A673 (cell line): ENCODE results near the gene IPO13. TPM values are rescaled to one million over a fixed set of nuclear protein-coding genes. Genes with fewer than 3 reads are reported as not detected.
A peak's percentile ranks its signal among the peaks of the same experiment; 100 is the strongest.

Experiments
- BruUV-seq: library from RNA; stranded (reverse); fragments of 400-500 nt; replicated peaks from 2 replicates; lab custom pipeline; 2021; lab: Mats Ljungman, UMichigan
- CTCF ChIA-PET: fragments of 300-600 bp; sonication (Branson Sonifier 250); formaldehyde crosslinking; loops from one replicate; lab custom pipeline; 2022; ENCODE audit warnings: antibody characterized with exemption; lab: Charles Lee
- POLR2A ChIA-PET: fragments of 300-600 bp; sonication (Branson Sonifier 250); formaldehyde crosslinking; loops from one replicate; lab custom pipeline; 2022; ENCODE audit warnings: antibody characterized with exemption; ENCODE audit not compliant: low non-redundant PET; lab: Charles Lee
- DNase-seq: peaks from one replicate; pipeline ENCODE4 v3.0.0-alpha.2; 2015; ENCODE audit warnings: low spot score
- H3K27ac ChIP-seq: fragments of 200-600 bp; sonication (generic); 2 replicates; pipeline ENCODE4 v1.5.1; 2016; ENCODE audit warnings: mixed run types, low read depth, mild to moderate bottlenecking, mixed read lengths, antibody characterized with exemption, low read length; ENCODE audit not compliant: poor library complexity, severe bottlenecking
- H3K27me3 ChIP-seq: fragments of 200-600 bp; sonication (generic); replicated peaks from 2 replicates; pipeline ENCODE4 v1.6.1; 2017; ENCODE audit warnings: mixed run types, low read depth, mild to moderate bottlenecking, mixed read lengths, antibody characterized with exemption, low read length; ENCODE audit not compliant: insufficient read depth, poor library complexity
- H3K36me3 ChIP-seq: fragments of 200-600 bp; sonication (generic); 2 replicates; pipeline ENCODE4 v1.6.1; 2016; ENCODE audit warnings: mixed run types, mild to moderate bottlenecking, mixed read lengths, antibody characterized with exemption, low read length; ENCODE audit not compliant: insufficient read depth, poor library complexity, severe bottlenecking
- H3K4me1 ChIP-seq: fragments of 200-600 bp; sonication (generic); 2 replicates; pipeline ENCODE4 v1.6.1; 2017; ENCODE audit warnings: mixed run types, mild to moderate bottlenecking, mixed read lengths, antibody characterized with exemption, low read length; ENCODE audit not compliant: insufficient read depth, poor library complexity, severe bottlenecking
- H3K4me3 ChIP-seq: fragments of 200-600 bp; sonication (generic); 2 replicates; pipeline ENCODE4 v1.5.1; 2016; ENCODE audit warnings: low read depth, mixed run types, mild to moderate bottlenecking, mixed read lengths, low read length; ENCODE audit not compliant: poor library complexity, severe bottlenecking
- H3K9me3 ChIP-seq: fragments of 200-600 bp; sonication (generic); 2 replicates; pipeline ENCODE4 v1.6.1; 2016; ENCODE audit warnings: mixed run types, low read depth, mild to moderate bottlenecking, mixed read lengths, antibody characterized with exemption, low read length; ENCODE audit not compliant: poor library complexity, severe bottlenecking
- EZH2 ChIP-seq: fragments of 200-600 bp; sonication (generic); IDR thresholded peaks from 2 replicates; pipeline ENCODE4 v1.6.1; 2017; ENCODE audit warnings: borderline replicate concordance, low read depth, mild to moderate bottlenecking, mixed read lengths, antibody characterized with exemption, low read length; ENCODE audit not compliant: poor library complexity, severe bottlenecking
- intact Hi-C: fragments of 100-400 bp; cut with micrococcal nuclease; formaldehyde crosslinking; loops from one replicate; pipeline ENCODE4 v1.10.0; 2022; ENCODE audit not compliant: unreplicated experiment
- total RNA-seq: library from RNA; stranded (reverse); gene quantifications from 2 replicates; pipeline ENCODE4 v1.2.3, GENCODE V29; 2021
- TF ChIP-seq, protein P1 (sequence below): fragments of 300-800, 200-600 bp; sonication (generic); conservative IDR thresholded peaks from 2 replicates; pipeline ENCODE4 v1.5.1; 2017; ENCODE audit warnings: low read depth, mild to moderate bottlenecking, antibody characterized with exemption, low read length, moderate library complexity, mixed read lengths

IPO13 gene
- total RNA-seq, 1 experiment from 2014 or later, result 53.4 TPM

DNA sequence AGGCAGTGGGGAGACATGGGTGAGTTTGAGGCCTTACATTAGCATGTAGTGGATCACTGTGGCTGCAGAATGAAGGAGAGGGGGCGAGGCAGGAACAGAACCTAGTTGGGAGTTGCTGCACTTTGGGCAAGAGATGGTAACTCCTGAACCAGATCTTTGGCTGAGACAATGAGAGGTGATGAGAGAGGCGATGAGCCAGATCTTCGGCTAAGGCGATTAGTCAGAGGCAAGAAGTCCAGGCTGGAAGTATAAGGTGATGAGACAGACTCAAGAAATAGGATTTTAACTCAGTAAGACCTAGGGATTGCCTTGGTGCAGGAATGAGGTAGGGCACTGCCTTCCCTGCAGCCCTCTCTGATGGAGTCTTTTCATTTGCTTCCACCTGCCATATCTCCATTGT is 22.2 kb upstream of the IPO13 start:
- CTCF ChIA-PET, result no interaction called here
- Histone ChIP-seq H3K9me3 (no peaks in the 10 kb centered on the region), H3K27ac (no peak overlapping the region), H3K4me1 (no peaks in the 10 kb centered on the region), H3K27me3 (no peaks in the 10 kb centered on the region), H3K36me3 (no peaks in the 10 kb centered on the region), H3K4me3 (no peak overlapping the region)
- POLR2A ChIA-PET, result interaction anchor here (0.6 kb wide), 1 partner anchor 56 kb away, joined by 3 read pairs; no protein-coding TSS in a partner anchor
- TF ChIP-seq, protein P1, sequence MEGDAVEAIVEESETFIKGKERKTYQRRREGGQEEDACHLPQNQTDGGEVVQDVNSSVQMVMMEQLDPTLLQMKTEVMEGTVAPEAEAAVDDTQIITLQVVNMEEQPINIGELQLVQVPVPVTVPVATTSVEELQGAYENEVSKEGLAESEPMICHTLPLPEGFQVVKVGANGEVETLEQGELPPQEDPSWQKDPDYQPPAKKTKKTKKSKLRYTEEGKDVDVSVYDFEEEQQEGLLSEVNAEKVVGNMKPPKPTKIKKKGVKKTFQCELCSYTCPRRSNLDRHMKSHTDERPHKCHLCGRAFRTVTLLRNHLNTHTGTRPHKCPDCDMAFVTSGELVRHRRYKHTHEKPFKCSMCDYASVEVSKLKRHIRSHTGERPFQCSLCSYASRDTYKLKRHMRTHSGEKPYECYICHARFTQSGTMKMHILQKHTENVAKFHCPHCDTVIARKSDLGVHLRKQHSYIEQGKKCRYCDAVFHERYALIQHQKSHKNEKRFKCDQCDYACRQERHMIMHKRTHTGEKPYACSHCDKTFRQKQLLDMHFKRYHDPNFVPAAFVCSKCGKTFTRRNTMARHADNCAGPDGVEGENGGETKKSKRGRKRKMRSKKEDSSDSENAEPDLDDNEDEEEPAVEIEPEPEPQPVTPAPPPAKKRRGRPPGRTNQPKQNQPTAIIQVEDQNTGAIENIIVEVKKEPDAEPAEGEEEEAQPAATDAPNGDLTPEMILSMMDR, result no peak
- no peak for TF ChIP-seq EZH2
- no TSS peak for BruUV-seq
- intact Hi-C loops, result no loop called here
- no peak for DNase-seq

DNA sequence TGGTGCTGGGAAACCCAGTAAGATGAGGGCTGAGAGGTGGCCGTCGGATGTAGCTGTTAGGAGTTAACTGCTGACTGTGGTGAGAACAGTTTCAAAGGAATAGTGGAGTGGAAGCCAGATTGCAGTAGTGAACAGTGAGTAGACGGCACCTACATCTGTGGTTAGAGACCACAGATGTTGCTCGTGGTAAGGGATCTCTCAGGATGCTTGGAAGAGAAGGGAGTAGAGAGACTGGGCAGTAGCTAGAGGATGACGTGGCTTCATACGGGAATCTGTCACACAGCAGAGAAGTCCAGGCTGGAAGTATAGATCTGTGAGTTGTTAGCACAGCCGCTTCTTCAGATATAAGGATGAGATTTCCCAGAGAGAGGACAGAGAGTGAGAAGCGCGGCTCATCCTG is 20.9 kb upstream of the IPO13 start:
- H3K27me3 ChIP-seq, result no peaks in the 10 kb centered on the region
- no peak for DNase-seq
- POLR2A ChIA-PET, result no interaction called here
- H3K4me3 ChIP-seq, result no peak overlapping the region
- no peak overlapping the region for H3K27ac ChIP-seq
- H3K9me3 ChIP-seq, result no peaks in the 10 kb centered on the region
- no peak for TF ChIP-seq EZH2
- TF ChIP-seq, protein P1, result no peak
- no TSS peak for BruUV-seq
- intact Hi-C loops, result no loop called here
- CTCF ChIA-PET, result no interaction called here
- no peaks in the 10 kb centered on the region for H3K4me1 ChIP-seq
- H3K36me3 ChIP-seq, result peaks cover 3% of the 10 kb centered on the region

DNA sequence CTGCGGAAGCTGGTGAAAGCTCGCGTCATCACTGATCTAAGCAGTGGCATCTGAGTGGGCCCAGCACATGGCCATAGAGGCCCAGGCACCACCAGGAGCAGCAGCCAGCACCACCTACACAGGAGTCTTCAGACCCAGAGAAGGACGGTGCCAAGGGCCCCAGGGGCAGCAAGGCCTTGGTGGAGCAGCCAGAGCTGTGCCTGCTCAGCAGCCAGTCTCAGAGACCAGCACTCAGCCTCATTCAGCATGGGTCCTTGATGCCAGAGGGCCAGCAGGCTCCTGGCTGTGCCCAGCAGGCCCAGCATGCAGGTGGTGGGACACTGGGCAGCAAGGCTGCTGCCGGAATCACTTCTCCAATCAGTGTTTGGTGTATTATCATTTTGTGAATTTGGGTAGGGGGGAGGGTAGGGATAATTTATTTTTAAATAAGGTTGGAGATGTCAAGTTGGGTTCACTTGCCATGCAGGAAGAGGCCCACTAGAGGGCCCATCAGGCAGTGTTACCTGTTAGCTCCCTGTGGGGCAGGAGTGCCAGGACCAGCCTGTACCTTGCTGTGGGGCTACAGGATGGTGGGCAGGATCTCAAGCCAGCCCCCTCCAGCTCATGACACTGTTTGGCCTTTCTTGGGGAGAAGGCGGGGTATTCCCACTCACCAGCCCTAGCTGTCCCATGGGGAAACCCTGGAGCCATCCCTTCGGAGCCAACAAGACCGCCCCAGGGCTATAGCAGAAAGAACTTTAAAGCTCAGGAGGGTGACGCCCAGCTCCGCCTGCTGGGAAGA is 16.4 kb upstream of the IPO13 start:
- H3K27me3 ChIP-seq, result no peaks in the 10 kb centered on the region
- TF ChIP-seq EZH2, result no peak
- TF ChIP-seq, protein P1, result peak; percentile 59
- intact Hi-C loops, result no loop called here
- H3K9me3 ChIP-seq, result no peaks in the 10 kb centered on the region
- CTCF ChIA-PET, result interaction anchor here (1.0 to 1.6 kb wide), 3 partner anchors 16 to 167 kb away, joined by 3 to 11 read pairs (median 4); no protein-coding TSS in a partner anchor
- H3K27ac ChIP-seq, result peak overlapping the region; percentile 13
- no TSS peak for BruUV-seq
- POLR2A ChIA-PET, result no interaction called here
- no peak overlapping the region for H3K4me3 ChIP-seq
- peaks cover 3% of the 10 kb centered on the region for H3K36me3 ChIP-seq
- H3K4me1 ChIP-seq, result peaks cover 20% of the 10 kb centered on the region
- peak; percentile 48 for DNase-seq
